HUES6 (cell line): ENCODE results near the gene OTUB2.

Experiments
- H3K27ac ChIP-seq: 2 replicates; pipeline ENCODE4 v1.7.0; 2013; ENCODE audit warnings: low read depth, mild to moderate bottlenecking, low read length, inconsistent platforms
- H3K27me3 ChIP-seq: 2 replicates; pipeline ENCODE4 v1.6.1; 2013; ENCODE audit warnings: low read length; ENCODE audit not compliant: control insufficient read depth, insufficient read depth
- H3K36me3 ChIP-seq: 2 replicates; pipeline ENCODE4 v1.6.1; 2013; ENCODE audit warnings: low read length; ENCODE audit not compliant: control insufficient read depth, insufficient read depth
- H3K4me1 ChIP-seq: 2 replicates; pipeline ENCODE4 v1.6.1; 2013; ENCODE audit warnings: low read length; ENCODE audit not compliant: control insufficient read depth, insufficient read depth
- H3K4me3 ChIP-seq: 2 replicates; pipeline ENCODE4 v1.5.1; 2013; ENCODE audit warnings: low read depth, low read length
- H3K9ac ChIP-seq: one replicate; pipeline ENCODE4 v1.6.1; 2013; ENCODE audit warnings: mild to moderate bottlenecking, low read length
- H3K9me3 ChIP-seq: 2 replicates; pipeline ENCODE4 v1.6.1; 2013; ENCODE audit warnings: low read depth, low read length; ENCODE audit not compliant: control insufficient read depth, insufficient read depth

OTUB2 gene

DNA sequence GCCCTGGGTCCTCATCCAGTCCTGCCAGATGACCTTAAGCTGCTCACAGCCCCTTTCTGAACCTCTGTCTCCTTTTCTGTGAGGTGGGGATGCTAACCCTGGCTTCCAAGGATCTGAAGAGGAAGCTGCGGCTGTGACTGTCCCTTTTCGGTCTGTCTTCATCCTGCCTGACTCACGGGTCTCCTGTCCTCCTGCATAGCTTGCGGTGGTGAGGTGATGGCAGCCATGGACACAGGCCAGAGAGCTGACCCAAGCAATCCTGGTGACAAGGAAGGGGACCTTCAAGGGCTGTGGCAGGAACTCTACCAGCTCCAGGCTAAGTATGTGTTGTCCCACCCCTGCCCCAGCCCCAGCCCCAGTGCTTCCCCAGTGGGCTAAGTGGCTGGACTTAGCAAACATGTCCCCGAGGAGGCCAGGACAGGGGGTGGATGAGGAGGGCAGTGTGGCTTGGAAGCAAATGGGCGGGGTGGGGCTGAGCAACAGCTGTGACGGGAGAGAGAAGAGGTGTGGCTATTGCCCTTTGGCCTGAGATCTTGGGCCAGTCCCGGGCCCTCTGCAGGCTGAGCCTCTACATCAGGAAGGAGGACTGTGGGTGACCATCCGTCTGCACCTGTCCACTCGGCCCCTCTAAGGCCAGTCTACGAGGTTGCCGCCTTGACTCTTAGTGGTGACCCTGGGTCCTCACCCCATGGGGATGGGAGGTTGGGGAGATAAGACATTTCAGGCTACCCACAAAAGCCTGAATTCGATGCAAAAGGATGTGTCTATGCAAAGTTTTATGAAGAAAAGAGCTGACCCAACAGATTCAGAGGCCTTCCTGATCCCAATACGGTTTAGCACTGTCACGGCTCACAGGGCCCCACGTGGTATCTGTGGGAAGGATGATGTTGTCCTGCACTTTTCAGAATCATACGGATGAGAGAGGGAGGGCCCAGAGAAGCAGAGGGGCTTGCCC lies 27.9 kb upstream of the OTUB2 start:
- Histone ChIP-seq H3K4me3 (no peak overlapping the region), H3K36me3 (no peaks in the 10 kb centered on the region), H3K9me3 (no peaks in the 10 kb centered on the region), H3K27me3 (peaks cover 8% of the 10 kb centered on the region), H3K9ac (no peak overlapping the region), H3K4me1 (peaks cover 5% of the 10 kb centered on the region; the same call in 1 of the 2 replicates), H3K27ac (no peak overlapping the region)

DNA sequence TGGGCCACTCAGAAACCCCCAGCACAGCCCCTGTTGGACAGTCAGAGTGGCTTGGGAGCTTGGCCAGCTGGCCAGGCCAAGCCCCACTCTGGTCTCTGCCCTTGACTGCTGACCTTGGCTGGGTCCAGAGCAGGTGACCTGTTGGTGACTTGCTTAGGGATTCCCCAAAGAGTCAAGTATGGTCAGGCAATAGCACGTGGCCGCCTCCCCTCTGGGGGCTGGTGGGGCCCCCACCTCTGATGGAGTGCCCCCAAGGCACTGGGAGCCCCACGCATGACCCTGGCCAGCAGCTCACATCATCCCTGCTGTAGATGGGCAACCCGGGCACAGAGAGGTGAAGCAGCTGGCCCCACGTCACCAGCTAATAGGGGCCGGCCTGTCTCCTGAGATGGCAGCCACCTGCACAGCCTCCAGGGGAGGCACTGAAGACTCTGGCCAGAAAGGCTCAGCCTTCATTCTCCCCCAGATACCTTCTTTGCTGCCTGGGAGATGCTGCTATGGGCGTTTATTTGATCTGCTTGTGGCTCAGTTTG lies 27.2 kb upstream of the OTUB2 start:
- Histone ChIP-seq H3K27me3 (peaks cover 8% of the 10 kb centered on the region), H3K9ac (no peak overlapping the region), H3K4me3 (no peak overlapping the region), H3K36me3 (no peaks in the 10 kb centered on the region), H3K4me1 (peaks cover 5% of the 10 kb centered on the region; the same call in 1 of the 2 replicates), H3K9me3 (no peaks in the 10 kb centered on the region), H3K27ac (no peak overlapping the region)

- Histone ChIP-seq H3K9ac (no peak overlapping the region), H3K27ac (no peak overlapping the region), H3K27me3 (peaks cover 11% of the 10 kb centered on the region), H3K36me3 (no peaks in the 10 kb centered on the region), H3K9me3 (no peaks in the 10 kb centered on the region), H3K4me1 (peaks cover 5% of the 10 kb centered on the region; the same call in 1 of the 2 replicates), H3K4me3 (no peak overlapping the region)
These were observed 26.6 kb upstream of the OTUB2 start for GRCh38 chr14:93999573-93999972.

DNA sequence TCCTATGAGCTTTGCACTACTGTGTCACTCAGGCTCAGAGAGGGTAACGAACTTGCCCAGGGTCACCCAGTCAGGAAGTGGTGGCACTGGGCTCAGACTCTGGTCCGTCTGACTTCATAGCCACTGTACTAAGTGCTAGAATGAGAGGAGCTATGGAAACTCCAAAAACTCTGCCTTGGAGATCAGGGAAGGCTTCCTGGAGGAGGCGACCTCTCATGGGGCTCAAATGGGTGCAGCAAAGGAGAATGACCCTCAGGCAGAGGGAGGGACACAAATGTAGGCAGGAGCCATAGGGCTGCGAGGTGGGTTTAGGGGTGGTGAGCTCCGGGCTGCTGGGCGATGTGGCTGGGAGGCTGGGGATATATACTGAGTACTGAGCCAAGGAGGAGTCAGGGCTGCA lies 25.9 kb upstream of the OTUB2 start:
- H3K4me3 ChIP-seq = no peak overlapping the region
- H3K27ac ChIP-seq = no peak overlapping the region
- no peaks in the 10 kb centered on the region for H3K36me3 ChIP-seq
- peaks cover 5% of the 10 kb centered on the region; the same call in 1 of the 2 replicates for H3K4me1 ChIP-seq
- peaks cover 11% of the 10 kb centered on the region for H3K27me3 ChIP-seq
- H3K9me3 ChIP-seq = no peaks in the 10 kb centered on the region
- no peak overlapping the region for H3K9ac ChIP-seq

- Histone ChIP-seq H3K27me3 (peaks cover 11% of the 10 kb centered on the region), H3K9me3 (no peaks in the 10 kb centered on the region), H3K9ac (no peak overlapping the region), H3K4me1 (peaks cover 5% of the 10 kb centered on the region; the same call in 1 of the 2 replicates), H3K4me3 (no peak overlapping the region), H3K27ac (no peak overlapping the region), H3K36me3 (no peaks in the 10 kb centered on the region)
These were observed 25.1 kb upstream of the OTUB2 start for GRCh38 chr14:94001016-94001415.

DNA sequence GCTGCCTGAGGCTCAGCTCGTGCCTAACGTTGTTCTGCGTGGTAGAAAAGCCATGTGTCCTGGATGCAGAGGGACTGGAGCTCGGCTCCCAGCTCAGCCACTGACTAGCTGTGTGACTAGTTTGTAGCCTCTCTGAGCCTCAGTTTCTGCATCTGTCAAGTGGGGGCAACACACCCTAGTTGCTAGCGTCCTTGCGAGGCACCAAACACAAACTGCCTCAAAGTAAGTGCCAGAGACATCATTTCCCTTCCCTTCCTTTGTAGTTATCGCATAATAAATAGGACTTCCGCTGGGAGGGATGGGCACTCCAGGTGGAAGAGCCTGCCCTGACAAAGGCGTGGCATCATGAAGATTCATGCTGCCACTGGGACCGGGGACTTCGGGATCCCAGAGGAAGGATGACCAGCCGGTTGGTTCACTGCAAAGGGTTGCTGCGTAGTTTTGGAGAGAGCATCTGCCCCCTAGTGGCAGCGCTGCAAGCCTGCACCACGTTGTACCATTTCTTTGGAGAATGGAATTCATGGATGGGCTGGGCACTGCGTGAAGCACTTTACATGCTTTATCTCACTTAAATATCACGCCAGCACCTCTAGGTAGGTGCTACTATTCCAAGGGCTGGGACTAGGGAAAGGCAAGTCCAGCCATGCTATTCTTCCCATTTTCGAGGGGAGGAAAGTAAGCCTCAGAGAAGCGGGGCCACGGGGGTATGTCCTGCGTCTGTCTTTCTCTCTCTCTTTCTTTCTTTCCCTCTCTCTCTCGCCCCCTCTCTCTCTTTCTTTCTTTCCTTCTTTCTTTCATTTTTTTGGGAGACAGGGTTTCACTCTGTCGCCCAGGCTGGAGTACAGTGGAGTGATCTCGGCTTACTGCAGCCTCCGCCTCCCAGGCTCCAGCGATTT lies 24.4 kb upstream of the OTUB2 start:
- no peaks in the 10 kb centered on the region for H3K9me3 ChIP-seq
- H3K9ac ChIP-seq = no peak overlapping the region
- H3K4me1 ChIP-seq = peaks cover 5% of the 10 kb centered on the region; the same call in 1 of the 2 replicates
- no peaks in the 10 kb centered on the region for H3K36me3 ChIP-seq
- peaks cover 11% of the 10 kb centered on the region for H3K27me3 ChIP-seq
- H3K27ac ChIP-seq = no peak overlapping the region
- H3K4me3 ChIP-seq = no peak overlapping the region

- H3K4me1 ChIP-seq = peaks cover 5% of the 10 kb centered on the region; the same call in 1 of the 2 replicates
- no peaks in the 10 kb centered on the region for H3K36me3 ChIP-seq
- no peak overlapping the region for H3K27ac ChIP-seq
- no peak overlapping the region for H3K4me3 ChIP-seq
- H3K9me3 ChIP-seq = no peaks in the 10 kb centered on the region
- H3K27me3 ChIP-seq = peaks cover 11% of the 10 kb centered on the region
- H3K9ac ChIP-seq = no peak overlapping the region
These were observed 22.7 kb upstream of the OTUB2 start for GRCh38 chr14:94003397-94003796.

DNA sequence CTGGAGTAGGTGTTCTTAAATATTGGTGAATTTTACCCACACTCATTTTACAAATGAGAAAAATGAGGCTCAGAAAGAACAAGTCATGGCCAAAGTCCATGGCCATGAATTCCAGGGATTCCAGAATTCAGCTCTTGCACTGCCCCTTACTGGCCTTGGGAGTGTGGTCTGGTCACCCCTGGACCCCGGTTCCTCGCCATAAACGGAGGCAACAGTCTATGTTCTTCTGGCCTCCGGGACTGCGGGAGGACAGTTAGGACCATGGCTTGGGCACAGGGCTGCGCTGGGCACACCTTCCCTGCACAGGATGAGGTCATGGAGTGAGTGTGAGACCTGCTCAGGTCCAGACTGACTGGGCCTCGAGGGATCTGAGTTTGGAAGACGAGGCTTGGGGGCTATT lies 22.1 kb upstream of the OTUB2 start:
- no peaks in the 10 kb centered on the region for H3K36me3 ChIP-seq
- peaks cover 11% of the 10 kb centered on the region for H3K27me3 ChIP-seq
- no peak overlapping the region for H3K4me3 ChIP-seq
- no peak overlapping the region for H3K27ac ChIP-seq
- peaks cover 5% of the 10 kb centered on the region; the same call in 1 of the 2 replicates for H3K4me1 ChIP-seq
- no peaks in the 10 kb centered on the region for H3K9me3 ChIP-seq
- H3K9ac ChIP-seq = no peak overlapping the region

DNA sequence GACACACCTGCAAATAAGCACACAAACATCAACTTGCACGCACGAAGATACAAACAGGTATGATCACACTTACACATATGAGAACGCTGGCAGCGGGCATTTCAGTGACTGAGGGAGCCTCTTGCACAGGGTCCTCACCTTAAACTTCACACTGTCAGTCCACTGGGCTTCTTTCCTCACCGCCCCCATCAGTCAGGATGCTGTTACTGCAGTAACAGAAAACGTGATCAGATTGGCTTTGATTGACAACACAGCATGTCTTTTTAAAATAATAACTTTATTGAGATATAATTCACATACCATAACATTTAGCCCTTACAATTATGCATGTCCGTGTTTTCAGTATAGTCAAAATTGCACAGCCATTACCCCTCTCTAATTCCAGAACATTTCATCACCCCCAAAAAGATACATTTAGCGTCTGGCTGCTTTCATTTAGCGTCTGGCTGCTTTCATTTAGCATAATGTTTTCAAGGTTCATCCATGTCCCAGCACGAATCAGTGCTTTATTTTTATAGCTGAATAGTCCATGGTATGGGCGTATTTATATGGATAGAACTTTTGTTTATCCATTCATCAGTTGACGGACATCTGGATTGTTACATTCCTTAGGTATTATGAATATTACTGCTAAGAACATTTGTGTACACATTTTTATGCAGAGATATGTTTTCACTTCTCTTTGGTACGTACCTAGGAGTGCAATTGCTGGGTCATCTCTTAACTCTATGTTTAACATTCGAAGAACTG lies 20.6 kb upstream of the OTUB2 start:
- H3K9ac ChIP-seq = no peak overlapping the region
- H3K27me3 ChIP-seq = peaks cover 13% of the 10 kb centered on the region
- H3K36me3 ChIP-seq = no peaks in the 10 kb centered on the region
- H3K27ac ChIP-seq = no peak overlapping the region
- peaks cover 5% of the 10 kb centered on the region; the same call in 1 of the 2 replicates for H3K4me1 ChIP-seq
- no peak overlapping the region for H3K4me3 ChIP-seq
- H3K9me3 ChIP-seq = no peaks in the 10 kb centered on the region

GRCh38 chr14:94008234-94008633 lies 17.9 kb upstream of the OTUB2 start:
- H3K9me3 ChIP-seq = no peaks in the 10 kb centered on the region
- H3K36me3 ChIP-seq = no peaks in the 10 kb centered on the region
- no peak overlapping the region for H3K4me3 ChIP-seq
- H3K9ac ChIP-seq = no peak overlapping the region
- H3K27ac ChIP-seq = no peak overlapping the region
- peaks cover 5% of the 10 kb centered on the region; the same call in 1 of the 2 replicates for H3K27me3 ChIP-seq
- H3K4me1 ChIP-seq = no peaks in the 10 kb centered on the region
